OCI-LY1 (cell line): Measurements from ENCODE around the gene SMIM20.

Experiments used
- EZH2 ChIP-seq: fragments of 200-600 bp; sonication (generic), shearing (Covaris generic); IDR thresholded peaks from 2 replicates; pipeline ENCODE4 v1.8.0; 2017; ENCODE audit warnings: borderline replicate concordance, mixed run types, mild to moderate bottlenecking, antibody characterized with exemption, low read length, moderate library complexity, mixed read lengths
- TF ChIP-seq, protein P1 (sequence below): fragments of 200-600 bp; sonication (generic), shearing (Covaris generic); IDR thresholded peaks from 2 replicates; pipeline ENCODE4 v1.5.1; 2017; ENCODE audit warnings: mild to moderate bottlenecking, antibody characterized with exemption, low read length, moderate library complexity, mixed read lengths

DNA sequence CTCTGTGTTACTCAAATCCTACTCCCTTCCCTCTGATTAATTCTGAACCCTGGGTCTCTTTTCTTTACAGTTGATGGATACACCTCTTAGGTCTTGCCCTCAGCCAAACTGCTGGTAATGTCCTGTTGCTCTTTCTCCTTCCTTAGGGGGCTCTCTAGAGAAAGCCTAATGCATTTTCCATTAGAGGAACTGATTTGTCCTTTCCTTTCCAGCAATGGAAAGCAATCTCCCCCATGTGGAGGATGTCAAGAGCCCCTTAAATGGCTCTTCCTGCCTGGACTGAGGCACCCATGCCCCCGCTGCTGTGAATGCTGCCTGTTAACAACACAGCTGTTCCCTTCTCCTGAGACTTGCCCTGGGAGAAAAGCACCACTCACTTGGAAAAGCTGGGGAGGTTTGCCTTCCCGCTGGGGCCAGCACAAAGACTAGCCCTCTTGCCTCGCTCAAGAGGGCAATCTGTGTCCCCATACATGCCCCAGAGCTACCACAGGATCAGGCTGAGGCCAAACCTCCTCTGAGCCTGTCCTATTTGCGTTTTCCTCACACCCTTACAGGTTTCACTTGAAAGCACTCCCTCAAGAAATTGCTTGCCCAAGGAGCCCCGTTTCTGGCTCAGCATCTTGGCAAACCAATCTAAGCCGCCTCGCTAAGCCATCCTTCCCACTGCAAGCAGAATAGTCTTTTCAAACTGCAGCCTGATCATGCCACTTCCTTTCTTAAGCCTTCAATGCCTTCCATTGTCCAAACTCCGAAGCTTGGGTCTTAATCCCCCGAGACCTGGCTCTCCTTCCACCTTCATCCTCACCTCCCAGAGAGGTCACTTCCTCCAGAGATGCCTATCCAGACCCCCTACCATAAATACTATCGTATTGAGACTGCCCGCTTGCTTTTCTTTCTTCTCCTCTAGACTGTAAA, 23.2 kb upstream of the SMIM20 start:
- TF ChIP-seq, protein P1, sequence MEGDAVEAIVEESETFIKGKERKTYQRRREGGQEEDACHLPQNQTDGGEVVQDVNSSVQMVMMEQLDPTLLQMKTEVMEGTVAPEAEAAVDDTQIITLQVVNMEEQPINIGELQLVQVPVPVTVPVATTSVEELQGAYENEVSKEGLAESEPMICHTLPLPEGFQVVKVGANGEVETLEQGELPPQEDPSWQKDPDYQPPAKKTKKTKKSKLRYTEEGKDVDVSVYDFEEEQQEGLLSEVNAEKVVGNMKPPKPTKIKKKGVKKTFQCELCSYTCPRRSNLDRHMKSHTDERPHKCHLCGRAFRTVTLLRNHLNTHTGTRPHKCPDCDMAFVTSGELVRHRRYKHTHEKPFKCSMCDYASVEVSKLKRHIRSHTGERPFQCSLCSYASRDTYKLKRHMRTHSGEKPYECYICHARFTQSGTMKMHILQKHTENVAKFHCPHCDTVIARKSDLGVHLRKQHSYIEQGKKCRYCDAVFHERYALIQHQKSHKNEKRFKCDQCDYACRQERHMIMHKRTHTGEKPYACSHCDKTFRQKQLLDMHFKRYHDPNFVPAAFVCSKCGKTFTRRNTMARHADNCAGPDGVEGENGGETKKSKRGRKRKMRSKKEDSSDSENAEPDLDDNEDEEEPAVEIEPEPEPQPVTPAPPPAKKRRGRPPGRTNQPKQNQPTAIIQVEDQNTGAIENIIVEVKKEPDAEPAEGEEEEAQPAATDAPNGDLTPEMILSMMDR: no peak
- TF ChIP-seq EZH2: no peak
